HepG2 (cell line): ENCODE results near the gene RAD52. TPM values are rescaled to one million over a fixed set of nuclear protein-coding genes. Genes with fewer than 3 reads are reported as not detected.

ENCODE experiments used
- AGO1 ChIP-seq: fragments of 200-400 bp; formaldehyde crosslinking; IDR thresholded peaks from 2 replicates; pipeline ENCODE4 v1.6.1; 2017; ENCODE audit warnings: mild to moderate bottlenecking, low read depth, low read length, moderate library complexity; ENCODE audit not compliant: poor library complexity, severe bottlenecking
- CBX5 ChIP-seq: sonication (generic); formaldehyde crosslinking; IDR thresholded peaks from 2 replicates; pipeline ENCODE4 v1.4.0; 2020; ENCODE audit warnings: missing genetic modification reagents, borderline replicate concordance
- HCFC1 ChIP-seq: fragments of 150-350 bp; IDR thresholded peaks from 2 replicates; pipeline ENCODE4 v1.6.1; 2014; ENCODE audit warnings: low read depth, low read length
- NFKBIZ ChIP-seq: IDR thresholded peaks from 2 replicates; pipeline ENCODE4 v1.6.1; 2018; ENCODE audit warnings: missing genetic modification reagents, missing compliant biosample characterization
- PCBP2 ChIP-seq: fragments of 200-400 bp; formaldehyde crosslinking; optimal IDR thresholded peaks from 2 replicates; pipeline ENCODE3; 2018; ENCODE audit warnings: low read length, low read depth; ENCODE audit not compliant: poor library complexity, severe bottlenecking
- PTBP1 ChIP-seq: fragments of 200-400 bp; formaldehyde crosslinking; IDR thresholded peaks from 2 replicates; pipeline ENCODE4 v1.6.1; 2018; ENCODE audit warnings: low read length, low read depth; ENCODE audit not compliant: poor library complexity, severe bottlenecking
- RAD21 ChIP-seq: fragments of 450-650 bp; formaldehyde crosslinking; IDR thresholded peaks from 2 replicates; pipeline ENCODE4 v1.5.0; 2020; ENCODE audit warnings: mild to moderate bottlenecking
- SP140L ChIP-seq: sonication (generic); formaldehyde crosslinking; IDR thresholded peaks from 2 replicates; pipeline ENCODE4 v1.4.0; 2020; ENCODE audit warnings: missing genetic modification reagents, borderline replicate concordance
- YY1 ChIP-seq: IDR thresholded peaks from 2 replicates; pipeline ENCODE4 v1.6.1; 2011; ENCODE audit warnings: low read length, low read depth, moderate library complexity, mild to moderate bottlenecking; ENCODE audit not compliant: insufficient read depth, insufficient replicate concordance
- ZBTB7B ChIP-seq: sonication (generic); formaldehyde crosslinking; IDR thresholded peaks from 2 replicates; pipeline ENCODE4 v1.4.0; 2020; ENCODE audit warnings: missing genetic modification reagents
- ZBTB8A ChIP-seq: sonication (generic); formaldehyde crosslinking; IDR thresholded peaks from 2 replicates; pipeline ENCODE4 v1.4.0; 2020; ENCODE audit warnings: mild to moderate bottlenecking, low read depth, missing genetic modification reagents, borderline replicate concordance
- ZMYM4 ChIP-seq: sonication (generic); formaldehyde crosslinking; IDR thresholded peaks from 2 replicates; pipeline ENCODE4 v1.8.1; 2023; ENCODE audit warnings: mild to moderate bottlenecking, missing genetic modification reagents
- ZNF354B ChIP-seq: sonication (generic); formaldehyde crosslinking; IDR thresholded peaks from 2 replicates; pipeline ENCODE4 v1.8.0; 2022; ENCODE audit warnings: mild to moderate bottlenecking, missing genetic modification reagents
- ZNF543 ChIP-seq: sonication (generic); formaldehyde crosslinking; IDR thresholded peaks from 2 replicates; pipeline ENCODE4 v1.4.0; 2020; ENCODE audit warnings: mild to moderate bottlenecking, missing genetic modification reagents
- ZNF614 ChIP-seq: IDR thresholded peaks from 2 replicates; pipeline ENCODE4 v1.6.1; 2018; ENCODE audit warnings: missing biosample characterization, missing genetic modification reagents, inconsistent platforms, borderline replicate concordance
- ZNF841 ChIP-seq: sonication (generic); formaldehyde crosslinking; IDR thresholded peaks from 2 replicates; pipeline ENCODE4 v1.8.1; 2023; ENCODE audit warnings: missing genetic modification reagents, borderline replicate concordance
- ZSCAN31 ChIP-seq: sonication (generic); formaldehyde crosslinking; IDR thresholded peaks from 2 replicates; pipeline ENCODE4 v1.5.0; 2020; ENCODE audit warnings: low read depth, mild to moderate bottlenecking, missing genetic modification reagents
- polyA plus RNA-seq, 8 experiments: library from polyadenylated mRNA; depleted of rRNA in 3 of 8; stranded (reverse) in 7 of 8; unstranded in 1 of 8; fragments of >200 nt; fragmentation: Illumina TruSeq in 4 of 8; extraction: Trizol in 4 of 8; gene quantifications; 2 replicates each; pipeline versions ENCODE4 v1.2.1 to v1.2.3, GENCODE V29; 2011 to 2016; ENCODE audit warnings: low read depth in 4 of 8, missing spikeins in 1 of 8, mixed read lengths in 1 of 8; ENCODE audit not compliant: insufficient read depth in 1 of 8
- total RNA-seq, 5 experiments: library from RNA; depleted of rRNA; stranded (reverse); fragments of >200 nt; fragmentation: Illumina TruSeq; extraction: Trizol; gene quantifications; 2 replicates each; pipeline ENCODE4 v1.2.3, GENCODE V29; 2016; ENCODE audit warnings: low read depth in 1 of 5
- TF ChIP-seq, protein P1 (sequence below): sonication (generic); formaldehyde crosslinking; IDR thresholded peaks from 2 replicates; pipeline ENCODE4 v1.5.0; 2020; ENCODE audit warnings: missing genetic modification reagents
- TF ChIP-seq, protein P2 (sequence below): sonication (generic); formaldehyde crosslinking; IDR thresholded peaks from 2 replicates; pipeline ENCODE4 v1.4.0; 2020; ENCODE audit warnings: mild to moderate bottlenecking, missing genetic modification reagents
- TF ChIP-seq, protein P3 (sequence below), 2 experiments: sonication (generic) in 1 of 2; formaldehyde crosslinking in 1 of 2; IDR thresholded peaks; 2 replicates each; pipeline versions ENCODE4 v1.4.0 to v1.6.1; 2018 to 2020; ENCODE audit warnings: missing genetic modification reagents in 2 of 2, borderline replicate concordance in 1 of 2, low read depth in 1 of 2, mild to moderate bottlenecking in 1 of 2, missing biosample characterization in 1 of 2
- TF ChIP-seq, protein P4 (sequence below): sonication (generic); formaldehyde crosslinking; IDR thresholded peaks from 2 replicates; pipeline ENCODE4 v1.5.0; 2020; ENCODE audit warnings: mild to moderate bottlenecking, missing genetic modification reagents, borderline replicate concordance
- TF ChIP-seq, protein P5 (sequence below): sonication (generic); formaldehyde crosslinking; IDR thresholded peaks from 2 replicates; pipeline ENCODE4 v1.5.0; 2020; ENCODE audit warnings: mild to moderate bottlenecking, missing genetic modification reagents

Gene RAD52
- total and polyA plus RNA-seq, 2 of the 13 experiments (the other 11 are each of a cell fraction or from before 2014, with no cell fraction given) = 14.3 to 19.9 TPM

DNA sequence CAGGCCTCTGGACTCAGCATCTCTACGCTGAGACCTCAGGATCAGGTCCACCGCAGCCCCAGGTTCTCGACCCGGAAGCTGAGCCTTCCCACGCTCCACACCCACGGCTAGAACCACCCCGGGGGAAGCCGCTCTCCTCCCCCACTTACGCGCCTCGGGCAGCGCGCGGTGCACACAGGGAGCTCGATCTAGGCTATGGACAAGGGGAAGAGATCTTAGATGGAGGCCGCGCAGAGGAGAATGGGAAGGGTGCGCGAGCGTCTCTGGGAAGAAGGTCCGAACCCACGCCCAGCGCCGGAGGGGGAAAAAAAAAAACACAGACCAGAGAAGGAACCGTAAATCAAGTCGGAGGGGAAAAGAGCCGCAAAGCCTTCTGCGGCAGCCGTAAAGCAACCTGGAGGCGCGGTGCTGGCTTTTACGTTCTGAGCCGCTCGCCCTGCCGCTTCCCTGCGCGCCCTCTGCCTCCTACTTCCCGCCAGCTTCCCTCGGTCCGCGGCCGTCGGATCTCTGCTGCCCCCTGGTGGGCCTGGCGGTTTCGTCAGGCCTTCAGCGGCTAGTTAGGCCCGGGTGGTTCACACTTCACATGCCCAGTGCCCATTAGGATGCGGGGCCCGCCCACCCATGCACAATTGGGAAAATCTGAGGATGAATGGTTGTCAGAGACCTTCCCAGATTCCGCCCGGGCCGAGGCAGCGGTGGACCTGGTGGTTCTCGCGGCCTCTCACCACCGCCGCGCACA, at the start of gene RAD52 (continued):
- TF ChIP-seq, protein P1, sequence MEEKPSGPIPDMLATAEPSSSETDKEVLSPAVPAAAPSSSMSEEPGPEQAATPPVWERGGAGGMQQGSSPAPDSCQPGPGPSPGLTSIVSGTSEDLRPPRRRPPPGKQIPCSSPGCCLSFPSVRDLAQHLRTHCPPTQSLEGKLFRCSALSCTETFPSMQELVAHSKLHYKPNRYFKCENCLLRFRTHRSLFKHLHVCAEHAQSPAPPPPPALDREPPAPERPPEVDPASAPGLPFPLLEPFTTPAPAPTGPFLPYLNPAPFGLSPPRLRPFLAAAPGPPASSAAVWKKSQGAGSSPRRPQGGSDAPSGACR (CRISPR knock-in tag) = no peak; the same call in 1 of the 2 replicates
- TF ChIP-seq, protein P2, sequence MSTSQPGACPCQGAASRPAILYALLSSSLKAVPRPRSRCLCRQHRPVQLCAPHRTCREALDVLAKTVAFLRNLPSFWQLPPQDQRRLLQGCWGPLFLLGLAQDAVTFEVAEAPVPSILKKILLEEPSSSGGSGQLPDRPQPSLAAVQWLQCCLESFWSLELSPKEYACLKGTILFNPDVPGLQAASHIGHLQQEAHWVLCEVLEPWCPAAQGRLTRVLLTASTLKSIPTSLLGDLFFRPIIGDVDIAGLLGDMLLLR (CRISPR knock-in tag) = 0 out of 2 replicates have a peak, but pooled peaks have one; percentile 43
- TF ChIP-seq ZBTB8A (CRISPR knock-in tag) (no peak), RAD21 (CRISPR knock-in tag) (peak; percentile 94), NFKBIZ (peak; percentile 56; the same call in 1 of the 2 replicates), YY1 (peak; percentile 63), ZNF614 (CRISPR knock-in tag) (peak; percentile 68), AGO1 (no peak), PCBP2 (no peak), ZNF354B (CRISPR knock-in tag) (no peak), SP140L (CRISPR knock-in tag) (no peak), ZNF543 (CRISPR knock-in tag) (no peak; the same call in 1 of the 2 replicates), ZSCAN31 (CRISPR knock-in tag) (peak; percentile 54; the same call in 1 of the 2 replicates), ZMYM4 (CRISPR knock-in tag) (peak; percentile 88), CBX5 (peak; percentile 70; the same call in 1 of the 2 replicates), PTBP1 (no peak), HCFC1 (no peak), ZBTB7B (CRISPR knock-in tag) (peak; percentile 76; the same call in 1 of the 2 replicates), ZNF841 (CRISPR knock-in tag) (no peak)
- TF ChIP-seq, protein P3, sequence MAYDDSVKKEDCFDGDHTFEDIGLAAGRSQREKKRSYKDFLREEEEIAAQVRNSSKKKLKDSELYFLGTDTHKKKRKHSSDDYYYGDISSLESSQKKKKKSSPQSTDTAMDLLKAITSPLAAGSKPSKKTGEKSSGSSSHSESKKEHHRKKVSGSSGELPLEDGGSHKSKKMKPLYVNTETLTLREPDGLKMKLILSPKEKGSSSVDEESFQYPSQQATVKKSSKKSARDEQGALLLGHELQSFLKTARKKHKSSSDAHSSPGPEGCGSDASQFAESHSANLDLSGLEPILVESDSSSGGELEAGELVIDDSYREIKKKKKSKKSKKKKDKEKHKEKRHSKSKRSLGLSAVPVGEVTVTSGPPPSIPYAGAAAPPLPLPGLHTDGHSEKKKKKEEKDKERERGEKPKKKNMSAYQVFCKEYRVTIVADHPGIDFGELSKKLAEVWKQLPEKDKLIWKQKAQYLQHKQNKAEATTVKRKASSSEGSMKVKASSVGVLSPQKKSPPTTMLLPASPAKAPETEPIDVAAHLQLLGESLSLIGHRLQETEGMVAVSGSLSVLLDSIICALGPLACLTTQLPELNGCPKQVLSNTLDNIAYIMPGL (CRISPR knock-in tag; IDR thresholded peaks at IDR 0.05; ENCODE audit: borderline replicate concordance in 1 of 2, low read depth in 1 of 2) = peak; percentile 96
- TF ChIP-seq, protein P4, sequence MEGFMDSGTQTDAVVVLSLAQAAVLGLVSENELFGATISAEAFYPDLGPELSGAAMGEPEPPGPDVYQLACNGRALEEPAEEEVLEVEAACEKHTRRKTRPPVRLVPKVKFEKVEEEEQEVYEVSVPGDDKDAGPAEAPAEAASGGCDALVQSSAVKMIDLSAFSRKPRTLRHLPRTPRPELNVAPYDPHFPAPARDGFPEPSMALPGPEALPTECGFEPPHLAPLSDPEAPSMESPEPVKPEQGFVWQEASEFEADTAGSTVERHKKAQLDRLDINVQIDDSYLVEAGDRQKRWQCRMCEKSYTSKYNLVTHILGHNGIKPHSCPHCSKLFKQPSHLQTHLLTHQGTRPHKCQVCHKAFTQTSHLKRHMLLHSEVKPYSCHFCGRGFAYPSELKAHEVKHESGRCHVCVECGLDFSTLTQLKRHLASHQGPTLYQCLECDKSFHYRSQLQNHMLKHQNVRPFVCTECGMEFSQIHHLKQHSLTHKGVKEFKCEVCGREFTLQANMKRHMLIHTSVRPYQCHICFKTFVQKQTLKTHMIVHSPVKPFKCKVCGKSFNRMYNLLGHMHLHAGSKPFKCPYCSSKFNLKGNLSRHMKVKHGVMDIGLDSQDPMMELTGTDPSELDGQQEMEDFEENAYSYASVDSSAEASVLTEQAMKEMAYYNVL = peak; percentile 85
- TF ChIP-seq, protein P5, sequence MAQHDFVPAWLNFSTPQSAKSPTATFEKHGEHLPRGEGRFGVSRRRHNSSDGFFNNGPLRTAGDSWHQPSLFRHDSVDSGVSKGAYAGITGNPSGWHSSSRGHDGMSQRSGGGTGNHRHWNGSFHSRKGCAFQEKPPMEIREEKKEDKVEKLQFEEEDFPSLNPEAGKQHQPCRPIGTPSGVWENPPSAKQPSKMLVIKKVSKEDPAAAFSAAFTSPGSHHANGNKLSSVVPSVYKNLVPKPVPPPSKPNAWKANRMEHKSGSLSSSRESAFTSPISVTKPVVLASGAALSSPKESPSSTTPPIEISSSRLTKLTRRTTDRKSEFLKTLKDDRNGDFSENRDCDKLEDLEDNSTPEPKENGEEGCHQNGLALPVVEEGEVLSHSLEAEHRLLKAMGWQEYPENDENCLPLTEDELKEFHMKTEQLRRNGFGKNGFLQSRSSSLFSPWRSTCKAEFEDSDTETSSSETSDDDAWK (CRISPR knock-in tag) = no peak
